Measurements from ENCODE around the gene MFAP3.
A peak's percentile ranks its signal among the peaks of the same experiment; 100 is the strongest.

The MFAP3 gene

GRCh38 chr5:154038707-154039457, at the start of gene MFAP3, which contains the start of gene FAM114A2:
TSS of gene MFAP3 (plus strand) at chr5:154038967. CDS start at chr5:154049723, 10,756 bp downstream.
TSS of gene FAM114A2 (minus strand) at chr5:154038910. CDS start at chr5:154034953, 3,957 bp downstream.
- ChIA-PET POLR2A (ENCODE audit: low non-redundant PET) (interaction anchor here (0.6 to 1.4 kb wide), 2 partner anchors 16 to 53 kb away, joined by 3 to 5 read pairs; no protein-coding TSS in a partner anchor), CTCF (interaction anchor here (0.6 to 1.5 kb wide), 2 partner anchors 165 to 366 kb away, joined by 3 to 5 read pairs; no protein-coding TSS in a partner anchor)
- peak within 1 kb of the TSS; percentile 88 for H3K27ac ChIP-seq
- TF ChIP-seq CTCF (conservative IDR thresholded peaks at IDR 0.05; ENCODE audit: low read depth), result no peak
- peak; percentile 97 for DNase-seq (ENCODE audit: low spot score)

GRCh38 chr5:153991168-153991567, 47.6 kb upstream of the MFAP3 start:
- no peak for TF ChIP-seq CTCF (conservative IDR thresholded peaks at IDR 0.05; ENCODE audit: low read depth)
- POLR2A ChIA-PET (ENCODE audit: low non-redundant PET), result no interaction called here
- CTCF ChIA-PET, result interaction anchor here (0.6 kb wide), 2 partner anchors 403 to 434 kb away, joined by 3 to 4 read pairs; no protein-coding TSS in a partner anchor
- no peak overlapping the region for H3K27ac ChIP-seq
- peak; percentile 26 for DNase-seq (ENCODE audit: low spot score)

GRCh38 chr5:153998010-153998409, 40.8 kb upstream of the MFAP3 start:
- TF ChIP-seq CTCF (conservative IDR thresholded peaks at IDR 0.05; ENCODE audit: low read depth), result no peak
- ChIA-PET CTCF (no interaction called here), POLR2A (ENCODE audit: low non-redundant PET) (no interaction called here)

GRCh38 chr5:153998768-153999167, 40.0 kb upstream of the MFAP3 start:
- CTCF ChIA-PET, result no interaction called here
- H3K27ac ChIP-seq, result no peak overlapping the region
- DNase-seq (ENCODE audit: low spot score), result no peak
- no peak for TF ChIP-seq CTCF (conservative IDR thresholded peaks at IDR 0.05; ENCODE audit: low read depth)
- POLR2A ChIA-PET (ENCODE audit: low non-redundant PET), result no interaction called here

More at GRCh38 chr5:153998010-153998409, 40.8 kb upstream of the MFAP3 start:
- DNase-seq (ENCODE audit: low spot score), result no peak
- H3K27ac ChIP-seq, result no peak overlapping the region

GRCh38 chr5:153999995-154000394, 38.8 kb upstream of the MFAP3 start:
- no peak for DNase-seq (ENCODE audit: low spot score)
- no peak overlapping the region for H3K27ac ChIP-seq
- TF ChIP-seq CTCF (conservative IDR thresholded peaks at IDR 0.05; ENCODE audit: low read depth), result no peak
- ChIA-PET POLR2A (ENCODE audit: low non-redundant PET) (no interaction called here), CTCF (interaction anchor here (0.7 kb wide), 1 partner anchor 9 kb away, joined by 3 read pairs; no protein-coding TSS in a partner anchor)

- ChIA-PET CTCF (no interaction called here), POLR2A (ENCODE audit: low non-redundant PET) (no interaction called here)
- DNase-seq (ENCODE audit: low spot score), result no peak
- H3K27ac ChIP-seq, result no peak overlapping the region
- no peak for TF ChIP-seq CTCF (conservative IDR thresholded peaks at IDR 0.05; ENCODE audit: low read depth)
Observed at GRCh38 chr5:154000703-154001102, 38.1 kb upstream of the MFAP3 start.

Measured in RWPE1 (cell line).